Stomach (tissue), 9 donors: ENCODE results near the gene VPS33B. TPM values are rescaled to one million over a fixed set of nuclear protein-coding genes. Genes with fewer than 3 reads are reported as not detected.
A peak's percentile ranks its signal among the peaks of the same experiment; 100 is the strongest.

ENCODE experiments used
- DNase-seq, 2 donors: peaks; one replicate each; pipeline versions ENCODE4 v3.0.0 to v3.0.0-alpha.2; 2013 to 2019
- H3K27ac ChIP-seq, 5 donors: fragments of 200-600 bp in 4 of 5; sonication (generic) in 4 of 5; one replicate each; pipeline ENCODE4 v1.5.1; 2013 to 2019; ENCODE audit warnings: mild to moderate bottlenecking in 1 of 5, moderate library complexity in 1 of 5
- H3K27me3 ChIP-seq, 3 donors: fragments of 200-600 bp; sonication (generic); one replicate each; pipeline ENCODE4 v1.5.1; 2017 to 2019; ENCODE audit warnings: mixed run types in 1 of 3
- H3K36me3 ChIP-seq, 4 donors: fragments of 200-600 bp; sonication (generic); 1 replicate in 3 of 4; 2 replicates in 1 of 4; pipeline ENCODE4 v1.5.1; 2016 to 2019
- H3K4me1 ChIP-seq, 4 donors: fragments of 200-600 bp; sonication (generic); one replicate each; pipeline ENCODE4 v1.5.1; 2016 to 2019
- H3K4me3 ChIP-seq, 4 donors: fragments of 200-600 bp; sonication (generic) in 3 of 4; one replicate each; pipeline ENCODE4 v1.5.1; 2016 to 2019; ENCODE audit warnings: mild to moderate bottlenecking in 1 of 4
- H3K9me3 ChIP-seq, 4 donors: fragments of 200-600 bp; sonication (generic); one replicate each; pipeline ENCODE4 v1.5.1; 2016 to 2019
- EP300 ChIP-seq: sonication (generic); formaldehyde crosslinking; IDR thresholded peaks from one replicate; pipeline ENCODE4 v1.6.1; 2017; ENCODE audit warnings: antibody characterized with exemption
- POLR2A ChIP-seq, 4 donors: fragments of 450-650 bp; IDR thresholded peaks; one replicate each; pipeline ENCODE4 v1.6.1; 2016; ENCODE audit warnings: antibody characterized with exemption in 4 of 4, control low read depth in 2 of 4, mild to moderate bottlenecking in 1 of 4, moderate library complexity in 1 of 4
- POLR2AphosphoS5 ChIP-seq, 3 donors: sonication (generic); formaldehyde crosslinking; IDR thresholded peaks; one replicate each; pipeline ENCODE4 v1.6.1; 2016; ENCODE audit warnings: antibody characterized with exemption in 3 of 3
- WGBS, 5 donors: extraction: QIAGEN DNeasy Blood & Tissue Kit in 3 of 5; methylation state at CpG; one replicate each; pipeline versions ENCODE4 v1.1.5 to v1.1.7; 2013 to 2018; 5-methylcytosine and 5-hydroxymethylcytosine counted together
- intact Hi-C: fragments of 100-400 bp; cut with DNase I; formaldehyde crosslinking; loops from one replicate; pipeline ENCODE4 v1.15.1; 2023; ENCODE audit warnings: low total_unique reads
- polyA plus RNA-seq, 3 donors: library from polyadenylated mRNA; stranded (reverse); fragments of 200-250 nt; gene quantifications; one replicate each; pipeline ENCODE4 v1.2.3, GENCODE V29; 2013
- total RNA-seq, 5 donors: library from RNA; depleted of rRNA; stranded (reverse); fragments of >200 nt; gene quantifications; one replicate each; pipeline versions ENCODE4 v1.1.0 to v1.2.3, GENCODE V29; 2014 to 2016
- TF ChIP-seq, protein P1 (sequence below), 7 experiments: fragments of 450-650 bp in 4 of 7; fragments of 200-600 bp in 3 of 7; sonication (generic) in 3 of 7; IDR thresholded peaks; one replicate each; pipeline ENCODE4 v1.5.1; 2016 to 2019; ENCODE audit warnings: antibody characterized with exemption in 7 of 7, control low read depth in 2 of 7, mild to moderate bottlenecking in 1 of 7
- donor health status: healthy with polysubstance abuse.
- donor health status: Bipolar disorder and iron deficiency.
- donor health status: healthy.

The VPS33B gene
- total and polyA plus RNA-seq, 8 donors: 1.2 to 23.2 (median 12.6) TPM

DNA sequence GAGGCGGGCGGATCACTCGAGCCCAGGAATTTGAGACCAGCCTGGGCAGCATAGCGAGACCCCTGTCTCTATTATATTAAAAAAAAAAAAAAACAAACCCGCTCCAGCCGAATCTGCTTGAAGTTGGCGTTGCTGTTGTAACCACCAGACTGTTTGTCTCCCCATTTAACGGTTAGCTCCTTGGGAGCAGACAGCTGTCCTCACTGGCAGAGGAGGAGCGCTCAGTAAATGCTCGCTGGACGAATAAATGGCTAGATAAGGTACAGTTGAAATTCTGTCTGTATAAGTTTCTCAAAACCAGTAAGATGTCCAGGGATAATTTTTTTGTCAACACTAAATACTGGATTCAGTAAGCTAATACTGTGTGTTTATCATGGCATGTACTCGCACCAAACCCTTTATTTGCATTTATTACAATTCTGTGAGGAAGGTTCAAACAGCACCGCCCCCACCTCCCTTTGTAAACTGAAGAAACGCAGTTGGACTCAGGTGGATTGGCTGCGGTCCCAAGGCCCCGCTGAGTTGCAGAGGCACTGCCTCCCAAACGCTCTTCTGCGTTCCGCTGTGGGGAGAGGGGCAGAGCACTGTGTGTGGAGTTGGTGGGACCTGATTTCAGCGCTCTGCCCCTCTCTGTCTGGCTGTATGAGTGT lies 66.6 kb downstream of the VPS33B start:
- WGBS, 5 donors: 43 to 56% (median 50%) methylated on average over 17 to 20 of the region's 20 CpGs
- DNase-seq: peak; percentile 61 to 66
- H3K27ac ChIP-seq: peak overlapping the region in 3 of 5 donors; percentile 97

DNA sequence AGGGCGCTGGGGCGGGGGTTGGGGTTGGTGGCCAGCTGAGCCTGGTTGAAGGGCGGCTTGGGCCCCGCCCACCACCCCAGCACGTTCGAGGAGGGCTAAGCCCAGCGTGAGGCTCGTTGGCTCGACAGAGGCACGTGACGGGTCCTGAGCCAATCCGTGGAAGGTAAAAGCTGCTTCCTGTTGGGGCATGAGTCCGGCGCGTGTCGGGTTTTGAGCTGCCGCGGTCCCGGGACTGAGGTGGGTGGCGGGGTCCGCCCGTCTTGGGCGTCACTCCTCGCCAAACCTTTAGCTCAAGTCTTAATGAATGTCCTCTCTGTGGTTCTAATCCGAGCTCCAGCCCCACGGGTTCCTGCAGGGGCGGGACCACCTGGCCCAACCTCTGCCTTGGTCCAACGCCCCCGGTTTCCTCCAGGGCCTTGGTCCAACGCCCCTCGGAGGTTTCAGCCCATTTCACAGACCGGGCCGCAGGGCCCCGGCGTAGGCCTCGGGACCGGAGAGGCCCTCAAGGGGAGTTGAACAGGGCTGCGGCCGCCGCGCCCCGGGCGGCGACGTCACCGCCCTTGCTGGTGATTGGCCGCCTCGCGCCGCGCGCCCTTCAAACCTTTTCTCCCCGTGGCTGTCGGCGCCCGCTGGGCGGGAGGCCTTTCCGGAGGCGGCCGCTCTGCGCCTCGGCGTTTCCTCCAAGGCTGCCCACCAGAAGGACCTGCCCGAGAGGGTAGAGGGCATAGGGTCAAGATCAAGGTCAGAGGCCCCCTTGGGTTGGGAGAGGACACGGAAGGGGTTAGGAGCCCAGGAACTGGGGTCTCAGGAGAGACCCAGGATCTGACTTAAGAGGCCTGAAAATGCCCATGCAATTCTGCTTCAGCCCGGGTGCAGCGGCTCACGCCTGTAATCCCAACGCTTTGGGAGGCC lies 67.4 kb downstream of the VPS33B start, which contains the start of gene RCCD1:
Gene RCCD1 (plus strand): TSS at position 173 of the 912 bp plus-strand sequence. CDS start 1,851 bp downstream, outside the sequence.
- no peaks in the 10 kb centered on the region for H3K27me3 ChIP-seq
- no peaks in the 10 kb centered on the region for H3K9me3 ChIP-seq
- H3K4me1 ChIP-seq: peaks cover 14 to 46% (median 33%) of the 10 kb centered on the region in 4 donors
- intact Hi-C loops: loop anchor here (5.0 kb wide), 1 partner anchor 92 kb away; no protein-coding TSS in a partner anchor
- H3K4me3 ChIP-seq: peak within 1 kb of the TSS; percentile 72 to 80 (median 76)
- peak; percentile 95 to 98 for DNase-seq
- TF ChIP-seq, protein P1, sequence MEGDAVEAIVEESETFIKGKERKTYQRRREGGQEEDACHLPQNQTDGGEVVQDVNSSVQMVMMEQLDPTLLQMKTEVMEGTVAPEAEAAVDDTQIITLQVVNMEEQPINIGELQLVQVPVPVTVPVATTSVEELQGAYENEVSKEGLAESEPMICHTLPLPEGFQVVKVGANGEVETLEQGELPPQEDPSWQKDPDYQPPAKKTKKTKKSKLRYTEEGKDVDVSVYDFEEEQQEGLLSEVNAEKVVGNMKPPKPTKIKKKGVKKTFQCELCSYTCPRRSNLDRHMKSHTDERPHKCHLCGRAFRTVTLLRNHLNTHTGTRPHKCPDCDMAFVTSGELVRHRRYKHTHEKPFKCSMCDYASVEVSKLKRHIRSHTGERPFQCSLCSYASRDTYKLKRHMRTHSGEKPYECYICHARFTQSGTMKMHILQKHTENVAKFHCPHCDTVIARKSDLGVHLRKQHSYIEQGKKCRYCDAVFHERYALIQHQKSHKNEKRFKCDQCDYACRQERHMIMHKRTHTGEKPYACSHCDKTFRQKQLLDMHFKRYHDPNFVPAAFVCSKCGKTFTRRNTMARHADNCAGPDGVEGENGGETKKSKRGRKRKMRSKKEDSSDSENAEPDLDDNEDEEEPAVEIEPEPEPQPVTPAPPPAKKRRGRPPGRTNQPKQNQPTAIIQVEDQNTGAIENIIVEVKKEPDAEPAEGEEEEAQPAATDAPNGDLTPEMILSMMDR (IDR thresholded peaks at IDR 0.05): no peak
- TF ChIP-seq EP300: no peak
- no peak for TF ChIP-seq POLR2A (IDR thresholded peaks at IDR 0.05)
- TF ChIP-seq POLR2AphosphoS5 (IDR thresholded peaks at IDR 0.05): peak; percentile 65 to 90 (median 85)
- 1 to 4% (median 1%) methylated on average over 36 to 69 of the region's 69 CpGs for WGBS, 5 donors
- peak within 1 kb of the TSS; percentile 96 to 98 (median 97) for H3K27ac ChIP-seq
- H3K36me3 ChIP-seq: peaks cover 37 to 46% (median 42%) of the 10 kb centered on the region in 4 donors

More for the DNA sequence above, 66.6 kb downstream of the VPS33B start:
- peaks cover 29 to 46% (median 42%) of the 10 kb centered on the region in 4 donors for H3K36me3 ChIP-seq
- H3K4me1 ChIP-seq: peaks cover 14 to 53% (median 35%) of the 10 kb centered on the region in 4 donors
- intact Hi-C loops: loop anchor here (5.0 kb wide), 1 partner anchor 92 kb away; no protein-coding TSS in a partner anchor
- TF ChIP-seq EP300: no peak
- TF ChIP-seq POLR2A (IDR thresholded peaks at IDR 0.05): no peak
- no peak for TF ChIP-seq POLR2AphosphoS5 (IDR thresholded peaks at IDR 0.05)
- no peaks in the 10 kb centered on the region for H3K27me3 ChIP-seq
- H3K9me3 ChIP-seq: no peaks in the 10 kb centered on the region
- H3K4me3 ChIP-seq: peak overlapping the region; percentile 72 to 80 (median 76)

DNA sequence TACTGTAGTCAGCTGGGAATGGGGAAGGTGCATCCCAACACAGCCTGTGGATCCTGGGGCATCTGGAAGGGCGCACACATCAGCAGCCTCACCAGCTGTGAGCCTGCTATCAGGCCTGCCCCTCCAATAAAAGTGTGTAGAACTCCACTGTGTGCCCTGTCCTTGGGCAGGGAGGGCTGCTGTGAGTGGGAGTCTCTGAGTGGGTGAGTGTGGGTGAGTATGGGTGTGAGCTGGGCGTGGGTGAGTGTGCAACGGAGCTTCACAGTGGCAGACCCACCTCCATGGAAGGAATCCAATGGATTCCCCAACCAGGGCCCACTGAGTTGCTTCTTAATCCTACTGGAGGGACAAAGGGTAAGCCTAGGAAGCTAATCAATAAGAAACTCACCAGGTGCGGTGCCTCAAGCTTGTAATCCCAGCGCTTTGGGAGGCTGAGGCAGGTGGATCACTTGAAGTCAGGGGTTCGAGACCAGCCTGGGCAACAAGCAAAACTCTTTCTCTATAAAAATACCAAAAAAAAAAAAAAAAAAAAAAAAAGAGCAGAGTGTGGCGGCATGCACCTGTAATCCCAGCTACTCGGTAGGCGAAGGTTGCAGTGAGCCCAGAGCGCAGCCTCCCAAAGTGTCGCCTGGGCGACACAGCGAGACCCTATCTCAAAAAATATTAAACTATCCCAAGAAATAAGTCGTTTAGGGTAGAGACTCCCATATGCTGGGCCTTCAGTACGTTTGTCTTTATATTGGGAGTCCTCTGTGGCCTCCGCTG lies 68.3 kb downstream of the VPS33B start:
- Histone ChIP-seq H3K27me3 (no peaks in the 10 kb centered on the region), H3K36me3 (peaks cover 46 to 50% (median 49%) of the 10 kb centered on the region in 4 donors), H3K4me3 (peak overlapping the region; percentile 72 to 80 (median 76)), H3K9me3 (no peaks in the 10 kb centered on the region), H3K4me1 (peaks cover 14 to 45% (median 33%) of the 10 kb centered on the region in 4 donors), H3K27ac (peak overlapping the region; percentile 96 to 98 (median 97))
- 70 to 77% (median 75%) methylated on average over 16 of the region's 16 CpGs for WGBS, 5 donors
- intact Hi-C loops: no loop called here
- TF ChIP-seq, protein P1 (IDR thresholded peaks at IDR 0.05): no peak
- no peak for TF ChIP-seq POLR2A (IDR thresholded peaks at IDR 0.05)
- no peak for TF ChIP-seq EP300
- no peak for TF ChIP-seq POLR2AphosphoS5 (IDR thresholded peaks at IDR 0.05)
- DNase-seq: no peak

DNA sequence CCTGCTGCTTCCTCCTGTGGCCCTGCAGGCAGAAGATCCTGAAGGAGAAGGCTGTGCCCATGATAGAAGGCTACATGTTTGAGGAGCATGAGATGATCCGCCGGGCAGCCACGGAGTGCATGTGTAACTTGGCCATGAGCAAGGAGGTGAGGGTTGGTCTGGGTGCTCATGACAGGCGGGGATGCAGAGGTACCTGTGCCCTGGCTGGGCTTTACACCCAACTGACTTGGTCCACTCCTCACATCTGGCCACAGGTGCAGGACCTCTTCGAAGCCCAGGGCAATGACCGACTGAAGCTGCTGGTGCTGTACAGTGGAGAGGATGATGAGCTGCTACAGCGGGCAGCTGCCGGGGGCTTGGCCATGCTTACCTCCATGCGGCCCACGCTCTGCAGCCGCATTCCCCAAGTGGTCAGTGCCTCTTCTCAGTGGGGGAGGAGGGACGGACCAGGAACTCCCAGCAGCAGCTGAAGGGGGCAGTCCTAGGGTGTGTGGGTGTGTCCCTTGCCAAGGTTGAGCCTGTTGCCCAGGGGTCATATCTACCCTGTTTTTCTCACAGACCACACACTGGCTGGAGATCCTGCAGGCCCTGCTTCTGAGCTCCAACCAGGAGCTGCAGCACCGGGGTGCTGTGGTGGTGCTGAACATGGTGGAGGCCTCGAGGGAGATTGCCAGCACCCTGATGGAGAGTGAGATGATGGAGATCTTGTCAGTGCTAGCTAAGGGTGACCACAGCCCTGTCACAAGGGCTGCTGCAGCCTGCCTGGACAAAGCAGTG lies 69.3 kb downstream of the VPS33B start:
- intact Hi-C loops: no loop called here
- no peaks in the 10 kb centered on the region for H3K9me3 ChIP-seq
- 89 to 94% (median 93%) methylated on average over 14 of the region's 14 CpGs for WGBS, 5 donors
- H3K36me3 ChIP-seq: peaks cover 53 to 61% (median 60%) of the 10 kb centered on the region in 4 donors
- peaks cover 14 to 39% (median 31%) of the 10 kb centered on the region in 4 donors for H3K4me1 ChIP-seq
- H3K27ac ChIP-seq: no peak overlapping the region
- TF ChIP-seq, protein P1 (IDR thresholded peaks at IDR 0.05): no peak
- TF ChIP-seq POLR2AphosphoS5 (IDR thresholded peaks at IDR 0.05): no peak
- no peak for TF ChIP-seq POLR2A (IDR thresholded peaks at IDR 0.05)
- TF ChIP-seq EP300: no peak
- no peak overlapping the region for H3K4me3 ChIP-seq
- no peaks in the 10 kb centered on the region for H3K27me3 ChIP-seq
- no peak for DNase-seq
